GM18507 (cell line): Measurements from ENCODE around the gene OTUD1.

Source experiments
- DNase-seq: peaks from one replicate; pipeline ENCODE4 v3.0.0; 2011; ENCODE audit warnings: low read depth; ENCODE audit not compliant: insufficient read length; ENCODE audit errors: extremely low spot score
- FAIRE-seq: peaks from 2 replicates; lab custom pipeline; 2011; peaks lifted over from hg19 to GRCh38; lab: Jason Lieb, UNC

OTUD1 gene

DNA sequence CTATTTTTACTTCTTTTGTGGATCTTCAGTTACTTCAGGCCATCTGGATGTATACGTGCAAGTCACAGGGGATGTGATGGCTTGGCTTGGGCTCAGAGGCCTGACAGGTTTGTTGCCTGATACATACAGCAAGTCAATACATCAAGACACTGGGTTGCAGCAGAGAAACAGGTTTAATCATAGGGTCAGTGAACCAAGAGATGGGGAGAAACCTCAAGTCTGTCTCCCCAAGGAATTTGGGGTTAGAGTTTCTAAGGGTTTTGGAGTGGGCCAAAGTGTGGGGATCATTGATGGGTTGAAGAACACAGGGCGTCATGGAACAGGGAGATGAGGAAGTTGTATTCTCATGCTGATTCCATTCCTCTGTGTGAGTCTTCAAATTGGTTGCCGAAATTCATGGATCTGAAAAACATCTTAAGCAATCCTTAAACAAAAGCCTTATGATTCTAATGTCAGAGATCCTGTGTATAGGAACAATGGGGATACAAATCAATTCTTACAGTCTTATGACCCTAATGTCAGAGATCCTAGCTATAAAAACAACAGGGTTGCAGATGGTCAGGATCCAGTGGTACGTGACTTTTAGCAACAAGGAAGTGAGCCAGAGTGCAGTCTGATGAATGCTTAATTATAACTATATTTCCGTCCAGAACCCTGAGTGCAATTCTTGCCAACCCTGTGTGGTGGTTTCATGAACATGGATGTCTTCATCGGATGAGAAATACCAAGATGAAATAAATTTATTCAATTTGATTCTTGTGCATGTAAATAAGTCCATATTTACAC, 18.9 kb downstream of the OTUD1 start:
- no peak for FAIRE-seq

GRCh38 chr10:23459308-23459939, 20.5 kb downstream of the OTUD1 start:
- DNase-seq = no peak
- no peak for FAIRE-seq

More for the DNA sequence above, 18.9 kb downstream of the OTUD1 start:
- DNase-seq = no peak

DNA sequence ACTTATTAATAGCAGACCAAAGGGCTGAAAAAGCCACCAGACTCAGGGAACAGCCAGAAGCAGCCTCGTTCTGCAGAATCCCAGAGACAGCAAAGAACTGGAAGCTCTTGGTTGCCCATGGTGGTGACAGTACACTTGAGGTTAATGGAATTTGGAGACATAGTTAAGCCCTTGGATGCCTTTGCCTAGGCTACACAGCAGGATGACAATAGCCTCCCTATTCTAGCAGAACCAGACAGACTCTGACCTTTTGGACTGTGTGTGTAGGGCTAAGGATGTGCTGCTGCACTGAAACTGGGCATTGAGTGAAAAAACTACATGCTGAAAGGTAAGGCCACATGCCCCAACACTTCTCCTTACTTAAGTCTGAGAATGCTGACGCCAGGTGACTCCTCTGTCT, 22.7 kb downstream of the OTUD1 start:
- FAIRE-seq = no peak
- no peak for DNase-seq

DNA sequence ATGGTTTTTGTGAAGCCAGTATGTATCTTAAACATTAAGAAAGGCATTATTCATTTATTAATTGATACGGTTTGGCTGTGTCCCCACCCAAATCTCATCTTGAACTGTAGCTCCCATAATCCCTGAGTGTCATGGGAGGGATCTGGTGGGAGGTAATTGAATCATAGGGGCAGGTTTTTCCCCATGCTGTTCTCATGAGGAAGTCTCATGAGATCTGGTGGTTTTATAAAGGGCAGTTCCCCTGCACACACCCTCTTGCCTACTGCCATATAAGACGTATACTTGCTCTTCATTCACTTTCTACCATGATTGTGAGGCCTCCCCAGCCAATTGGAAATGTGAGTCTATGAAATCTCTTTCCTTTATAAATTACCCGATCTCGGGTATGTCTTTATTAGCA, 28.1 kb downstream of the OTUD1 start:
- FAIRE-seq (no peak), DNase-seq (no peak)

- DNase-seq (no peak), FAIRE-seq (no peak)
These were observed 28.7 kb downstream of the OTUD1 start for GRCh38 chr10:23467548-23467947.

DNA sequence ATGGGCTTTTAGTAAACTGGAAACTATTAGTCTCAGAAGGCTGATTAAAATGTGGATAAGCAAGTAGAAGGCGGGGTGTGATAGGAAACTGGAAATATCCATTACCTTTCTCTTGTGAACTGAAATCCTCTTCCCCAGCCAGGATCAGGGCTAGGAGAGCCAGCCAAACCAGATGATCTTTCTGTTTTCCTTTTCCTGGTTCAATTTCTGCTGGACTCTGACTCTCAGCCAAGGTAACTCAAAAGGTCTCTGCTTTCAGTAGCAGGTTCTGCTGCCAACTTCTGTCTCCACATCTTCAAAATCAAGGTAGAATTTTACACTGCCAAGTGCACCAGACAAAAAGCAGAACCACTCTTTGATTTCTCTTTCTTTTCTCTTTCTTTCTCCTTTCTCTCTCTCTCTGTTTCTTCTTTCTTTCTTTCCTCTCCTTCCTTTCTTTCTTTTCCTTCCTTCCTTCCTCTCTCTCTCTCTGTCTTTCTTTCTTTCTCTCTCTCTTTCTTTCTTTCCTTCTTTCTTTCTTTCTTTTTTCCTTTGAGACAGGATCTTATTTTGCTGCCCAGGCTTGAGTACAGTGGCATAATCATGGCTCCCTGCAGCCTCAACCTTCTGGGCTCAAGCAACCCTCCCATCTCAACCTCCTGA, 30.8 kb downstream of the OTUD1 start:
- no peak for FAIRE-seq
- no peak for DNase-seq

DNA sequence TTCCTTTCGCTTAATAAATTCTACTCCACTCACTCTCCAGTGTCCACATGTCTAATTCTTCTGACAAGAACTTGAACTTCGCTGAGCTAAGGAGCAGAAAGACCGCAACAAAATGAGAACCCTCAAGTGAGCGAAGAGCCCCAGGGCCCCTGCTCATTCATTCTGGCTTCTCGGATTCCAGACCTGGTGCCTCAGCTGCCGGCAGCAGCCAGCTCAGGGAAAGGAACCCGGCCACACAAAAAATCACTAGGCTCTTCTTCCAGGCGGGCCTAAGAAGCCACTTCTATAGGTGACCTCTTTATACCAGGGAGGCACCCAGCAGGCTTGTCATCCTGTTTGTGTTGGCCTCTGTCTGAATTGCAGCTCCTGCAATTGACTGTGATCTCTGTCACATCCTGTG, 33.3 kb downstream of the OTUD1 start:
- no peak for FAIRE-seq

DNA sequence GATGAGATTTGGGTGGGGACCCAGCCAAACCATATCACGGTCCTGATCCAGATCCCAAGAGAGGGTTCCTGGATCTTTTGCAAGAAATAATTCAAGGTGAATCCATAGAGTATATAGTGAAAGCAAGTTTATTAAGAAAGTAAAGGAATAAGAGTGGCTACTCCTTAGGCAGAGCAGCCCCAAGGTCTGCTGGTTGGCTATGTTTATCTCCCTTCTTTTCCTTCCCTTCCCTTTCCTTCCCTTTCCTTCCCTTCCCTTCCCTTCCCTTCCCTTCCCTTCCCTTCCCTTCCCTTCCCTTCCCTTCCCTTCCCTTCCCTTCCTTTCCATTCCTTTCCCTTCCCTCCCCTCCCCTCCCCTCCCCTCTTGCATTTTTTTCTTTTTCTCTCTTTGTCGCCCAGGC, 35.2 kb downstream of the OTUD1 start:
- FAIRE-seq = no peak
- DNase-seq = no peak

More for the DNA sequence above, 33.3 kb downstream of the OTUD1 start:
- no peak for DNase-seq

- FAIRE-seq (no peak), DNase-seq (no peak)
These were observed 35.8 kb downstream of the OTUD1 start for GRCh38 chr10:23474626-23475025.

DNA sequence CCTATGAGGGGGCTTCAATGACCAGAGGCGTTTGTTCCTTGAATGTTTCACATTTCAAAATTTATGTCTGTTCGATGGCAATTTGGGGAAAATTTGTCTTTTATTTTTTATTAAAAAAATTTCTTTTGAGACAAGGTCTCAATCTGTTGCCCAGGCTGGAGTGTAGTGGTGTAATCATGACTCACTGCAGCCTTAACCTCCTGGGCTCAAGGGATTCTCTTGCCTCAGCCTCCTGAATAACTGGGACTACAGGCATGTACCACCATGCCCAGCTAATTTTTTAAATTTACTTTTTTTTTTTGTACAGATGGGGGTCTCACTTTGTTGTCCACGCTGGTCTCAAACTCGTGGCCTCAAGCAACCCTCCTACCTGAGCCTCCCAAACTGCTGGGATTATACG, 39.7 kb downstream of the OTUD1 start:
- FAIRE-seq (no peak), DNase-seq (no peak)

- no peak for FAIRE-seq
These were observed 41.1 kb downstream of the OTUD1 start for GRCh38 chr10:23479798-23480473.

DNA sequence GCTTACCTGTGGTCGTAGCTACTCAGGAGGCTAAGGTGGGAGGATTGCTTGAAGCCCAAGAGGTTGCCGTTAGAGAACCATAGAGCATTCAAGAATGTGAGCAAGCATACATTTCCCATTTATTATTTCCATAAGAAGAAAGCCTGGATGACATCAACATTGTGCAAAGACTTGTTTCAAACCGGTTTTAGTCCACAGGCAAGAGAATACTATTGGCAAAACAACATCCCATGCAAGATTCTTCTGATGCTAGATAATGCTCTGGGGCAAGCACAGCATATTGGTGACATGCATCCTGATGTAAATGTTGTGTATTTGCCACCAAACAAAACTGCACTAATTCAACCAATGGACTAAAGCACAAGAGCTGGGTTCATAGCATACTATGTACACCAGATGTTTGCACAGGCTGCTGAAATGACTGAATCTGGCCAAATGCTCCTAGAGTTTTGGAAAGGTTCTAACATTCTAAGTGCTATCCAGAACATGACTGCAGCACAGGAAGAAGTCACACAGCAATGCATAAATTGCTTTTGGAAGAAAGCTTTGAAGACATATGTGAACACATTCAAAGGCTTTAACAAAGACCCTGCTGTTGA, 42.6 kb downstream of the OTUD1 start:
- DNase-seq (no peak), FAIRE-seq (no peak)

More at GRCh38 chr10:23479798-23480473, 41.1 kb downstream of the OTUD1 start:
- DNase-seq = no peak

- DNase-seq = no peak
- FAIRE-seq = no peak
These were observed 51.2 kb downstream of the OTUD1 start for GRCh38 chr10:23490115-23490514.
